Stimulated activated CD8-positive, alpha-beta memory T cell treated with anti-CD3 and anti-CD28 coated beads, Interleukin-4, amount 100 ng/mL, for 24 hours (primary cell): ENCODE results near the gene POC1A.

ENCODE experiments used
- DNase-seq: peaks from one replicate; pipeline ENCODE4 v3.0.0-alpha.2; 2020; ENCODE audit warnings: low read depth

POC1A gene

DNA sequence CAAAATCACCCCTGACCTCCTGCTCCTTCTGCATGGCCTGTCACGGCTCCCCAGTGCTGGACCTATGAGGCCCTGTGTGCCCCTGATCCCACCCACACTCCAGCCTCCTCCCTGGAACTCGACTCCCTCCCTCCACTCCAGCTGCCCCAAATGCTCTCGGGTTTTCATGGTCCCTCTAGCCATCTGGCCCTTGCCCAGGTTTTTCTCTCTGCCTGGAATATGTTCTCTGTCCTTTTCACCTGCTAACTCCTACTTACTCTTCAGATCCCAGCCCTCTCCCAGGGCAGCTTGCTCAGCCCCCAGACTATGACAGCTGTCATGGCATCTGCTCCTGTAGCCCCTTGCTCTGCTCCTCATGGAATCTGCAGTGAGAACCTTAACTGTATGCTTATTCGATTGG is 128.2 kb downstream of the POC1A start:
- DNase-seq = no peak

DNA sequence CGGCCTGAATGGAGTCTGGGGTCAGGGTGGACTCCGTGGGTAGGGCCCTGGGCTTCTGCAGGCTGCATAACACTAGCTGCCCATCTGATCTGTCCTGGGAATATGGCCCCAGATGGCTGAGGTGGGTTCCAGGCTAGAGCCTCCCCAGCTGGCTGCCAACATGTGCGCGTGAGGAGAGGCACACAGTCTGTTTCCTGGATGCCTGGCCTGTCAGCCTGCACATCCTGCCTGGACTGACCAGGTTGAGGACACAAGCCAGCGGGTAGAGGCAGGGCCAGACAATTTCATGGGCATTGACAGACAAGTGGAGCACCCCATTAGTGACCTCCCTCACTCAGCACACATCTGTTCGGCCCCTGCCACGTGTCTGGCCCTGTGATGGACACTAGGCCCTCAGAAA is 128.8 kb downstream of the POC1A start:
- DNase-seq = no peak
